ENCODE results near the gene IBTK. TPM values are rescaled to one million over a fixed set of nuclear protein-coding genes. Genes with fewer than 3 reads are reported as not detected.

The IBTK gene
- total RNA-seq, 1 experiment from 2014 or later = 25.9 TPM

DNA sequence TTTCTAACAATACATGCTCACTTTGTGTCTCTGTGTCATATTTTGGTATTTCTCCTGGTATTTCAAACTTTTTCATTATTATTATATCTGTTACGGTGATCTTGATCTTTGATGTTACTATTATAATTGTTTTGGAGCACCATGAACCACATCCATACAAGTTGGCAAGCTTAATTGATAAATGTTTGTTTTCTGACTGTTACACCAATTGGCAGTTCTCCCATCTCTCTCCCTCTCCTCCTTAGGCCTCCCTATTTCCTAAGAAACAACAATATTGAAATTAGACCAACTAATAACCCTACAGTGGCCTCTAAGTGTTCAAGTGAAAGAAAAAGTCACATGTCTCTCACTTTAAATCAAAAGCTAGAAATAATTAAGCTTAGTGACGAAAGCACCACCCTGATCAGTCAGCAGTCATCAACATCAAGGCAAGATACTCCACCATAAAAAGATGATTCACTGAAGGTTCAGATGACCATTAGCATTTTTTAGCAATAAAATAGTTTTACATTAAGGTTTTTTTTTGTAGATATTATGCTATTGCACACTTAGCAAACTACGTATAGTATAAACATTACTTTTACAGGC lies 61.5 kb downstream of the IBTK start:
- no peak overlapping the region for H3K4me3 ChIP-seq
- no peaks in the 10 kb centered on the region for H3F3A ChIP-seq (ENCODE audit: insufficient read depth, low read depth)
- H3K9me2 ChIP-seq (ENCODE audit: insufficient read depth) = no peaks in the 10 kb centered on the region
- no peaks in the 10 kb centered on the region for H3K27me3 ChIP-seq (ENCODE audit: insufficient read depth, low read depth)
- DNase-seq = no peak
- CTCF ChIA-PET = no interaction called here
- no peaks in the 10 kb centered on the region for H3K79me2 ChIP-seq (ENCODE audit: low read depth)
- no peak overlapping the region for H3K27ac ChIP-seq
- TF ChIP-seq EZH2 (IDR thresholded peaks at IDR 0.05; ENCODE audit: low read depth) = no peak
- no peak for TF ChIP-seq CTCF (conservative IDR thresholded peaks at IDR 0.05)
- no TSS peak for BruUV-seq (replicated peaks)
- POLR2A ChIA-PET (ENCODE audit: unreplicated experiment) = interaction anchor here (0.7 kb wide), 1 partner anchor 1674 kb away, joined by 5 read pairs; no protein-coding TSS in a partner anchor
- no peak overlapping the region for H2AFZ ChIP-seq
- no peaks in the 10 kb centered on the region for H3K4me1 ChIP-seq (replicated peaks; ENCODE audit: insufficient read depth)
- intact Hi-C loops (cut with micrococcal nuclease; ENCODE audit: unreplicated experiment) = no loop called here
- no peak overlapping the region for H3K4me2 ChIP-seq
- H3K9me3 ChIP-seq (ENCODE audit: insufficient read depth, low read depth) = no peaks in the 10 kb centered on the region
- H4K20me1 ChIP-seq (ENCODE audit: insufficient read depth) = no peaks in the 10 kb centered on the region
- H3K36me3 ChIP-seq (ENCODE audit: low read depth) = peaks cover 6% of the 10 kb centered on the region; the same call in 1 of the 2 replicates

DNA sequence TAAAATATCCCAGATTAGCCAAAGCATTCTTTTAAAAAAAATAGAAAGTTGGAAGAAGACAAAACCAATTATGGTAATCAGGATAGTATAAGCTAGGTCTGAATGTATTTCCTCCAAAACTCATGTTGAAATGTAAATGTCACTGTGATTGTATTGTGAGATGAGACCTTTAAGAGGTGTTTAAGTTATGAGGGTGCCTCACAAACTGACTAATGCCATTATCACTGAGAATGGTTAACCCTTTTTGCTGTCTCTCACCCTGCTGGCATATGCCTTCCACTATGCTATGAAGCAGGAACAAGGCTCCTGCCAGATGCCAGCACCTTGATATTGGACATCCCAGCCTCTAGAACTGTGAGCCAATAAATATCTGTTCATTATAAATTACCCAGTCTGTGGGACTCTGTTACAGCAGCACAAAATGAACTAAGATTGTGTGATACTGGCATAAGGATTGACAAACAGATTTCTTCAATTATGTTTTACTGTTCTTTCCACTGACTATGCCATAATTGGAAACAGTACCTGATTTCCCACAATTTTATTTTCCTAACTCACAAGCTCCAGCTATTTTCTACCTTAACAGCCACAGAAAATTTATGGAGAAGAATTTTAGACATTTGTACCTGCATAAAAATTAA lies 63.8 kb downstream of the IBTK start:
- Histone ChIP-seq H3K79me2 (ENCODE audit: low read depth) (no peaks in the 10 kb centered on the region), H3K36me3 (ENCODE audit: low read depth) (no peaks in the 10 kb centered on the region), H2AFZ (no peak overlapping the region), H4K20me1 (ENCODE audit: insufficient read depth) (no peaks in the 10 kb centered on the region), H3K27ac (no peak overlapping the region), H3K9me3 (ENCODE audit: insufficient read depth, low read depth) (no peaks in the 10 kb centered on the region), H3F3A (ENCODE audit: insufficient read depth, low read depth) (no peaks in the 10 kb centered on the region; the same call in 1 of the 2 replicates), H3K4me3 (no peak overlapping the region), H3K4me2 (no peak overlapping the region), H3K27me3 (ENCODE audit: insufficient read depth, low read depth) (no peaks in the 10 kb centered on the region), H3K4me1 (replicated peaks; ENCODE audit: insufficient read depth) (no peaks in the 10 kb centered on the region), H3K9me2 (ENCODE audit: insufficient read depth) (no peaks in the 10 kb centered on the region)
- ChIA-PET POLR2A (ENCODE audit: unreplicated experiment) (no interaction called here), CTCF (no interaction called here)
- TF ChIP-seq EZH2 (IDR thresholded peaks at IDR 0.05; ENCODE audit: low read depth) (no peak), CTCF (conservative IDR thresholded peaks at IDR 0.05) (no peak)
- DNase-seq = no peak
- no TSS peak for BruUV-seq (replicated peaks)
- intact Hi-C loops (cut with micrococcal nuclease; ENCODE audit: unreplicated experiment) = no loop called here

DNA sequence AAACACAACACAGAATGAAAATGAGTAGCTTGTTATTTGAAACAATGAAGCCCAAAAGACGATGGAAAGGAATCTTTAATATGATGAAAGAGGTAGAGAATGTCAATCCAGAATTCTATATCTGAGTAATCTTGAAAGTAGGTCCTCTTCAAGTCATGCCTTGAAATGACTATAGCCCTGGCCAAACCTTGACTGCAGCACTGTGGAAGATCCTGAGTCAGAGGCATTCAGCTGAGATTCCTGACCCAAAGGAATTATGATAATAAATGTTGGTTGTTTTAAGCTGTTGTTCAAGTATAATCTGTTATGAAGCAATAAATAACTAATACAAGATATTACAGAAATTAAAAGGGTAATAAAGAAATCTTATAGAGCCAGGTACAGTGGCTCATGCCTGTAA lies 64.8 kb downstream of the IBTK start:
- no peak for DNase-seq
- TF ChIP-seq CTCF (conservative IDR thresholded peaks at IDR 0.05) (no peak), EZH2 (IDR thresholded peaks at IDR 0.05; ENCODE audit: low read depth) (no peak)
- Histone ChIP-seq H2AFZ (no peak overlapping the region), H3K9me3 (ENCODE audit: insufficient read depth, low read depth) (no peaks in the 10 kb centered on the region), H3F3A (ENCODE audit: insufficient read depth, low read depth) (no peaks in the 10 kb centered on the region; the same call in 1 of the 2 replicates), H3K36me3 (ENCODE audit: low read depth) (no peaks in the 10 kb centered on the region), H3K9me2 (ENCODE audit: insufficient read depth) (no peaks in the 10 kb centered on the region), H3K4me3 (no peak overlapping the region), H3K27me3 (ENCODE audit: insufficient read depth, low read depth) (no peaks in the 10 kb centered on the region), H3K4me1 (replicated peaks; ENCODE audit: insufficient read depth) (no peaks in the 10 kb centered on the region), H3K4me2 (no peak overlapping the region), H3K79me2 (ENCODE audit: low read depth) (no peaks in the 10 kb centered on the region), H4K20me1 (ENCODE audit: insufficient read depth) (no peaks in the 10 kb centered on the region), H3K27ac (no peak overlapping the region)
- CTCF ChIA-PET = no interaction called here
- POLR2A ChIA-PET (ENCODE audit: unreplicated experiment) = interaction anchor here (0.6 kb wide), 1 partner anchor 65 kb away, joined by 3 read pairs; no protein-coding TSS in a partner anchor
- no TSS peak for BruUV-seq (replicated peaks)
- intact Hi-C loops (cut with micrococcal nuclease; ENCODE audit: unreplicated experiment) = no loop called here
